SK-N-SH (cell line): ENCODE measurements around the gene GNAZ.

Experiments used
- CTCF ChIP-seq: fragments of 200-600 bp; sonication (generic); IDR thresholded peaks from 2 replicates; pipeline ENCODE4 v1.6.1; 2017; ENCODE audit warnings: antibody characterized with exemption, mild to moderate bottlenecking, moderate library complexity
- GATA2 ChIP-seq: sonication (generic); formaldehyde crosslinking; IDR thresholded peaks from 2 replicates; pipeline ENCODE4 v1.5.0; 2020; ENCODE audit warnings: mild to moderate bottlenecking, missing genetic modification reagents
- MAX ChIP-seq: IDR thresholded peaks from 2 replicates; pipeline ENCODE4 v1.4.0; 2012; ENCODE audit warnings: low read depth
- NFIC ChIP-seq: IDR thresholded peaks from 2 replicates; pipeline ENCODE4 v1.4.0; 2012; ENCODE audit warnings: borderline replicate concordance
- REST ChIP-seq: IDR thresholded peaks from 2 replicates; pipeline ENCODE4 v1.6.1; 2012; ENCODE audit warnings: mild to moderate bottlenecking, low read depth, low read length, moderate library complexity
- SMC3 ChIP-seq: IDR thresholded peaks from 2 replicates; pipeline ENCODE4 v1.6.1; 2012; ENCODE audit warnings: low read depth, low read length, improper control_type of control experiment
- TAF1 ChIP-seq: IDR thresholded peaks from 2 replicates; pipeline ENCODE4 v1.6.1; 2012; ENCODE audit warnings: low read depth, mild to moderate bottlenecking, low read length, moderate library complexity, borderline replicate concordance
- USF2 ChIP-seq: fragments of 150-350 bp; IDR thresholded peaks from 2 replicates; pipeline ENCODE4 v1.6.1; 2017; ENCODE audit warnings: antibody characterized with exemption, low read length, low read depth, borderline replicate concordance

GRCh38 chr22:23045461-23045860 lies 24.9 kb upstream of the GNAZ start:
- TF ChIP-seq NFIC (no peak), SMC3 (no peak), GATA2 (CRISPR knock-in tag) (no peak), CTCF (no peak), TAF1 (no peak), REST (no peak), USF2 (no peak), MAX (no peak)
